T-helper 9 cell (primary cell): Measurements from ENCODE around the gene MAP4K3.

Experiments
- DNase-seq: peaks from one replicate; pipeline ENCODE4 v3.0.0-alpha.2; 2020

The MAP4K3 gene

DNA sequence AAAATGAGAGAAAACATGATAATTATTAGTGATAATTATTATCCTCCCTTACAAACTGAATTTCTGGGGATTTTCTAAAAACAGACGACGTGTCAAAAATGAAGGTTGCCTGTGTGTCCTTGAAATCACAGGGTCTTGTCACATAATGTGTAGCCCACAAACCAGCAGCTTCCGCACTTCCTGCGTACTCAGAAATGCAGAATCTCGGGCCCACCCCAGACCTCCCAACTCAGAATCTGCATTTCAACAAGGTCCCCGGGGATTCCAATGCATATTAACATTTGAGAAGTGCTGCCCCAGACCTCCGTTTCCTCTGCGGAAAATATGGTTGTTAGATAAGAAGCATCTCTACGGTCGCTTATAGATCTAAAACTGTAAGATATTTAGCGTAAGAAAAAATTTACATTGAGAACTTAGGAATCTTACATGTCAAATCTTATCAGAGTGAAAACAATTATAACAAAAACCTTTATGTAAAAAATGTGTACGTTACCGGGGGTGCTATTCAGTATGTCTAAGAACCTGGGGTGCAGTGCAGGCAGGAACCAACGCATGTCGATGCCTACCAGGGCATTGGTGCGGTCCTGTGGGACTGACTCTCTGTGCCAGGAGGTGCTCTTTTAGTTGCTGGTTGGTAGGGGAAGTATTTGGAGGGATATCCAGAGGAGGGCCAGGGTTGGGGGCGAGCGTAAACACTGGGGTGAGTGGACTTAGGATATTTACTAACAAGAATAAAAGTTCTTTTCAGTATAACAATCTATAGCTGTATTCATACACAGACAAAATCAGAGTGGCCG is 208.5 kb downstream of the MAP4K3 start:
- DNase-seq: no peak

DNA sequence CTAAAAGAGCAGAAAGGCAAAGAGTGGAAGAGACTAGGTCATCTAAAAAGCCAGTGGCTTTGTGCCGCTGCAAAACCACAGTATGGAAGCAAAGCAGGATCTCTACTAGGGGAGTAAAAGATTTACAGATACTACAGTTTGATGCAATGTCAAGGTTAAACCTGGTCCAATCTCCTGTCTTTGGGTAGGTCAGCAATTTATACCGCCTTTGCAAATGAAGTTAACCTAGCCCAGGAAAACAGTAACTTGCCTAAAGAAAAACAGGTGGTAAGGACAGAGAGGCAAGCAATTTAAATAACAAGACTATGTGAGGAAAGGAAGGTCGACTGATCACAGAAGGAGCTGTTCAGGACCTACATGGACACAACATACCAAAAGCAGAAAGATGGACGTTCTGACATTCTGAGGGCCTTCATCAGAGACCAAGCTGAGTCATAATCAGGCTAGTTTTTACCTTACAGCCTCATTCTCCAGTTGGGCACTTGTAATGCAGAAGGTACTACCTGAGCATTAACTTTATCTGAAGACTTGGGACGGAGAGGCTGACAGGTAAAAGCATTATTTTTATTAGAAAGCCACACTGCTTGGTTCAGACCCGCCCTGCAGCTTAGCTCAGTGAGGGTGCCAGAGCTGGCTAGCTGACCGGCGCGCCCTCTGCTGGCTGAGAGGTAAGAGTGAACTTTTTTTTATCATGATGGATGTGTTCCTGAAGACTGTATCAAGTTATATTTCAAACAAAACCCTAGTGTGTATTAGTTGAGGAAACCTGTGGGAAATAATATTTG is 209.3 kb downstream of the MAP4K3 start:
- peak; percentile 81 for DNase-seq

DNA sequence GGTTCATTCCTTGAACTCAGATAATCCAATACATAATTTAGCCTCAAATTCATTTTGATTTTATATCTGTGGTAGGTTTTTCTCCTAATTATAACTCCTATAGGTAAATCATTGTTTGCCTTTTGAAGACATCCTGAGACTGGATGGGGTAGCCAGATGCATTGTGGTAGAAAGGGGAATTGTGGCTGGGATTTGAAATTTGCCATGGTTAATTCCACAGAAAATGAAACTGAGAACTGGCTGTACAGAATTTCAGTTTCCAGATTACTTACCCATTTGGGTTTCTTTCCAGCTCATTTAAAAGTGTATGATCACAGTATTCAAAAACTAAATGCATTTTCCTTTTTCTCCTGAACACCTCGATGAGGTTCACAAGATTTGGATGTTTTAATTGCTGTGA is 211.5 kb downstream of the MAP4K3 start:
- DNase-seq: no peak

DNA sequence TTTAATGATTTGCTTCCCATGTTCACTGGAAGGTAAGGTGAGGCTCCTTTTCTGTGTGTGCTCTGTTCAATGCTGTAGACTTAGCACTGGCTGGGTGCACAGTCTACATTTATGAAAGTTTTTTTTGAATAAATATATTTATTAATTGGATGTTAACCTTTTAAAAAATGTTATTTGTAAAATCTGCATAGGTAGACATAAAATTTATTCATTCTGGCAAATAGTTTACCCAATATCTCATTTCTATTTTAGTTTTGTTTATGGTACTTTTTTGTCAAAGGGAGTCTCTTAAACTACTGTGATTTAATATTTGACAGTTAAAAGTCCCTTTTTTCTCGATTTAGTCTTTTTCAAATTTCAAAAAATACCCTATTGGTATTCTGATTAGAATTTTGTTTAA is 213.2 kb downstream of the MAP4K3 start:
- DNase-seq: no peak

DNA sequence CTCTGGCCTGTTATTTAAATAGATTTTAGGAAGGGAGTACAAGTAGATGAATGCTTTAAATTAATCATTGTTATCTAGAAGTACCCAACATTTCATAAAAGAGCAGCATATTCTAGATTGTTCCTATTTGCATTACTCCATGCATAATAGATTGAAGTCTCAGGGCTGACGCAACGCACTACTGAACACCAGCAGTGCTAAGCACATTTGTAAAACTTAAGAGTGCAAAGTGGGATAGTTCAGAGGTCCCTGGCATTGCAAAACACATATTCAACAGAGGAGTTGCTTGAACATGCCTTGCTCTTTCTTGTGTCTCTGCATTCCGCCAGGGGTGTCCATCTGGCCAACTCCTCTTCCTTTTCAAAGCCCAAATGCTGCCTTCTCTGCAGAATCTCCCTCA is 215.6 kb downstream of the MAP4K3 start:
- DNase-seq: no peak

DNA sequence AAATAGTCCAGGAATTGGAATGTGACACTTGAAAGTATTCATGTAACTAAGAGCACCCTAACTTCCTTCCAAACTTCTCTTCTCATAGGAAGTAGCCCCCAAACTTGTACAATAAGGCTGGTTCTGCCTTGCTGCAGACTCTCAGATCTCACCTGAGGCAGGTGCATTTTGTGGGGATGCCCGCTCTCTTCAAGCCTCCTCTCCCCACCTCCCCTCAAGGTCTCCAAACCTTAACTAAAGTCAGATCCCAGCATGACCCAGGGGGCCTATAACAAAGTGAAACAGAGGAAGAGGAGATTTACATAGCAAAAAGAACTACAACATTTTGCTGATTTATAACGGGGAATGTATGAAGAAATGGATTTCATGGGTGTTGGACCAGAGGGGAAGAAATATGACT is 216.9 kb downstream of the MAP4K3 start:
- no peak for DNase-seq

DNA sequence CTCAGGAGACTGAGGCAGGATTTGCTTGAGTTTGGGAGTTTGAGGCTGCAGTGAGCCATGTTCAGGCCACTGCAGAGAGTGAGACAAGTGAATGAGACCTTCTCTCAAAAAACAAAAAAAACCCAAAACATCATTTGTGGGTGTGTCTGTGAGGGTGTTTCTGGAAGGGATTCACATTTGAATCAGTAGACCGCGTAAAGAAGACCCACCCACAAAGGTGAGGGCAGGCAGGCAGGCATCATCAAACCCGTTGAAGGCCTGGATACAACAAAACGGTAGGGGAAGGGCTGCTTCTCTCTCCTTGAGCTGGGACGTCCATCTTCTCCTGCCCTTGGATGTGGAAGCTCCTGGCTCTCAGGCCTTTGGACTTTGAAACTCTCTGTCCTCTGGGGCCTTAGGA is 218.7 kb downstream of the MAP4K3 start:
- DNase-seq: no peak

DNA sequence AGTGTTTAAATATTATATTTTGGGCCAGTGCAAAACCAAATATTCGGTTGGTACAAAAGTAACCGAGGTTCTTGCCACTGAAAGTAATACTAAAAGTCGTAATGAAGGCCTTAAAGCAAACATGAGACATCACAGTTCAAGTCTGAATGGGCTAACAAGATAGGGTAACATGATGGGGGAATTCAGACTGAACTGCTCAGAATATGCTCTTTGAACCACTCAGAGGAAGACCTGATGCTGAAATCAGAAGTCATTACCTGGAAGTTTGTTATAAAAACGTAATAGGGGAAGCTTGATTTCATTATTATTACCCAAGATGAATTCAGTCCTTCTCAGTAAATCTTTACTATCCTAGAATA is 219.9 kb downstream of the MAP4K3 start:
- DNase-seq: no peak

DNA sequence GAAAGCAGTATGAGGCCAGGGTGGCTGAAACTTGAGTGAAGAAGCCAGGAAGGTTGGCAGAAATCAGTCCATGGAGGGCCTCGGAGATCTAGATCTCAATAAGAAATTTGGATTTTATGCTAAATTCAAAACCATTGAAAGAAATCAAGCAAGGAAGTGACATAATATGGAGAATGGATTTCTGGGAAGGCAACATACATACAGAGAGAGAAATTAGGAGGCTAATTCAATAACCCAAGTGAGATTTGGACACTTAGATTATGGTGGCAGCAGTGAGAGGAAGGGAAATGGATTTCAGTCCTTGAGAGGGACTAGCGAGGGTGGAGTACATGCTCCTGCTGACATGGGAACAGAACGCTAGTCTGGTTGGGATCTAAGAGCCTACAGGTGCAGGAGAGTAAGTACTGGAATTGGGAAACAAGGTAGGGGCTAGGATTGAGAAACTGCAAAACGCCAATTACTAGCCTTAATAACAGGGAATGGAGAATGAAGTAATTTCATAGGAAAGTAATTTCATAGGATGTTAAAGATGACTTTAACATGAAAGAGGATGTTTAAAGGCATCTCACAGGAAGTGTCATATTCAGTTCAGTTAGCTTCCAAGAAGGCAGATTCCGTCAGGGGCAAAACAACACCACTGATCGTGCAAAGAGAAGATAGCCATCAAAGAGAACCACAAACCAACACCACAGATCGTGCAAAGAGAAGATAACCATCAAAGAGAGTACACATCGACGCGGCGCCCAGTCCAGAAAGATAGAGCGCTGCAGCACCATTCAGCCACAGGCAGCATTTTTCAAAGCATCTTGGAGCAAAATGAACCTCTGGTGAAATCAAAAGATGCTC is 220.5 kb downstream of the MAP4K3 start:
- DNase-seq: peak; percentile 50

DNA sequence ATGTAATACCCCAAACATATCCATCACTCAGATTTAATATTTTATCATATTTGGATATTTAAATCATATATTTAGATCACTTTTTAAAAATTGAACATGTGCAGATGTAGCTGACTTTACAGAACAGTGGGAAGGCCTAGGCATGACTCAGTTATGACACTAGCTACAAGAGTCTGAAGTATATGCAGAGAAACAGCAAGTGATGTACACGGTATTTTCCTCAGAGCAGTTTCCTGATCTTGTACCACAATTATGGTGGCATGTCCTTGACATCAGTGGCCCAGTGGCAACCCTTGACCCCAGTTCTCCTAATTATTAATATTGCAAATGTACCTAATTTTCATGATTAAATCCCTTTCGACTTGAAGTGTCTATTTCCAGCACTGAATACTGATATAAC is 221.5 kb downstream of the MAP4K3 start:
- DNase-seq: no peak

DNA sequence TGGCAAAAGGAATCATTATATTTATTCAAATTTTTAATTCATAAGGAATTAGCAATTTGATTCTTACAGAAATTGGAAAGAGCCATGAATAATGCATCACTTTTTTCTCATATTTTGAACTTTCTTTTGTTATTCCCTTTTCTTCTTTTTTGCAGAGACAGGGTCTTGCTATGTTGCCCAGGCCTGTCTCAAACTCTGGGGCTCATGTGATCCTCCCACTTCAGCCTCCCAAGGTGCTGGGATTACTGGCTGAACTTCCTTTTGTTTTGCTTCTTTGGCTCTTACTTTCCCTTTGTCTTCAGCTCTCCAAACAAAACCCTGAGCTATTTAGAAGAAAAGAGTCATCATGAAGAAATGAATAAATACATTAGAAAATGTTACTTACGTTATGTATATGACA is 224.1 kb downstream of the MAP4K3 start:
- DNase-seq: no peak

DNA sequence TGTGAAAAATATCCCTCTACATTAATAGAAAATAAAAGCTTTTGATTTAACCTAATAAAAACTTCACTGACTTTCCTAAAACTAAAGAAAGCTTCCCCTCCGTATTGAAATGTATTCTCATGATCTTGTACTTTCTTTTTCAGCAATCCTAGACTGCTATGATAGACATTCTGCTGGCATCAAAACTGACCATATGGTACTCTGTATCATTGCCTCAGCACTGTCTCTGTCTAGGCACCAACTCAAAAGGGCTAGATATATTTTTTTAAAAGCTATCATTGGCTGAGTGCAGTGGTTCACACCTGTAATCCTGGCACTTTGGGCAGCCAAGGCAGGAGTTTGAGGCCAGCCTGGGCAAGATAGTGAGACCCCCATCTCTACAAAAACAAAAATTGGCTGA is 226.2 kb downstream of the MAP4K3 start:
- no peak for DNase-seq

DNA sequence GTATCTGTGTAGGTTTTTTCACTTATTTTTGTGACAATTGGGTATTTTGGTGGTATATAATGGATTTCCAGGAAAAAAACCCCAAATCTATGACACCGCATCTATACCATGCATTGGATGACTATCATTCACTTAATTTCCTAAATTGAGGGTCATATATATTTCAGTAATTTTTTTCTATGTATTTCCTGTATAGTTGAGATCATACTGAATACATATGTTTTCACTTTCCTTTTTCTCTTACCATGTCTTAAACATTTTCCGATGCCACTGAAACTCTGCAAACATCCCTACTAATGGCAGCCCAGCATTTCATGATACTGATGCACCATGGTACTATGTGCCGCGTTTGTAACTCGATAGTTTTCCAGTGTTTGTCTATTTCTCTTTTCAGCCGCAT is 233.7 kb downstream of the MAP4K3 start:
- no peak for DNase-seq

DNA sequence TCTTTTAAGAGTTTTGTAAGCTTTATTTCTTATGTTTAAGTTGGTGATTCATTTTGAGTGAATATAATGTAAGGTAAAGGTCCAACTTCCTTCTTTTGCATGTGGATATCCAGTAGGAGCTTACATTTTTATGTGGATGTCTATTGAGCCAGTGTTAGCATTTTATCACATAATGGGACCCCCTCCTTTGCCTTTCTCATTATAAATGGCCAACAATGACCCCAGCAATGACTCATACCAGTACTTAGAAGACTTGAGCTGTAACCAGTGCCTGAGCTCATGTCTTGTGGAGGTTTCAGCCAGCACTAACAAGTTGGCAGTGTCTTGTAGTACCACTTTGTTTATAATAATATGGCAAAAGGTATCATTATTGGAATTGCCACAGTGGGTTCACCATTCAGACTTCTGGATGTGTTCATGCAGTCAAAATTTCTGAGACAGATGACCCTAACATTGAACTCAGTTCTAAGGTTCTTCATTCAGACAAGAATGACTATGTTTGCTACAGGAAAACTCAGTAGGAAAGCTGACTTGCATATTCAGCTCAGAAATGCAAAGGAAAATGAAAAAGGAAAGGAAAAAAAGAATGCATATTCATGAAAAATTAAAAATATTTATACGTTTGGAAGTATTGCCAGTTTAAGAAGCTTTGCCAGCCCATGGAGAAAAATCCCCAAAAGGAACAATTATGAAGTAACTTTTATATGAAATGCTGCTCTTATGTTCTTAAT is 234.3 kb downstream of the MAP4K3 start:
- DNase-seq: no peak
